Measurements from ENCODE around the gene AQP9.

DNA sequence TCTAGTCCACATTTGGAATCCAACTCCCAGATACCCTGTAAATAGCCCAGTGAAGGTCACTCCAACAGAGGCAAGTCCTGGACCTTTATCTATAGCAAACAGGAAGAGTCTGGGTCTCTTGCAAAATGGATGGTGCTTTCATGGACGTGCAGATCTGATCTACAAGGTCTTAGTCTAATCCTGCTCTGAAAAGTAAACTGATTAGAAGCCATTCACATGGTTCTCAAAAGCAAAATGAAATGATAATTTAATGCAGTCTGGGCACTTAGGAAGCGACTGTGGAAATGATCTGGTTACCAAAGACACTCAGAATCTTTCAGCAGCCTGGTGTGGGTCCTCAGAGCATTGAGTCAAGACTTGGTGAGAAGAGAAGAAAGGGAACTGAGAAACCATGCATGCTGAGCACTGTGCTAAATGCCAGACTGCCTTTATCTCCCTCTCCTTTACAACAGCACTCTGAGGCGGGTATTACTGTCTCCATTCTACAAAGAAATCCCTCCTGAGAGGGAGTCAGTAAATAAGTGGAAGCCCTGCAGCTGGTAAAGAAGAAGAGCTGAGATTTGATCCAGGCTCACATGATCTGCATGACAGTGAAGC is 29.0 kb downstream of the AQP9 start:
- TF ChIP-seq, protein P1, sequence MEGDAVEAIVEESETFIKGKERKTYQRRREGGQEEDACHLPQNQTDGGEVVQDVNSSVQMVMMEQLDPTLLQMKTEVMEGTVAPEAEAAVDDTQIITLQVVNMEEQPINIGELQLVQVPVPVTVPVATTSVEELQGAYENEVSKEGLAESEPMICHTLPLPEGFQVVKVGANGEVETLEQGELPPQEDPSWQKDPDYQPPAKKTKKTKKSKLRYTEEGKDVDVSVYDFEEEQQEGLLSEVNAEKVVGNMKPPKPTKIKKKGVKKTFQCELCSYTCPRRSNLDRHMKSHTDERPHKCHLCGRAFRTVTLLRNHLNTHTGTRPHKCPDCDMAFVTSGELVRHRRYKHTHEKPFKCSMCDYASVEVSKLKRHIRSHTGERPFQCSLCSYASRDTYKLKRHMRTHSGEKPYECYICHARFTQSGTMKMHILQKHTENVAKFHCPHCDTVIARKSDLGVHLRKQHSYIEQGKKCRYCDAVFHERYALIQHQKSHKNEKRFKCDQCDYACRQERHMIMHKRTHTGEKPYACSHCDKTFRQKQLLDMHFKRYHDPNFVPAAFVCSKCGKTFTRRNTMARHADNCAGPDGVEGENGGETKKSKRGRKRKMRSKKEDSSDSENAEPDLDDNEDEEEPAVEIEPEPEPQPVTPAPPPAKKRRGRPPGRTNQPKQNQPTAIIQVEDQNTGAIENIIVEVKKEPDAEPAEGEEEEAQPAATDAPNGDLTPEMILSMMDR (IDR thresholded peaks at IDR 0.05), result no peak
- TF ChIP-seq MYC (IDR thresholded peaks at IDR 0.05; ENCODE audit: borderline replicate concordance, low read length), result no peak
- TF ChIP-seq, protein P2, sequence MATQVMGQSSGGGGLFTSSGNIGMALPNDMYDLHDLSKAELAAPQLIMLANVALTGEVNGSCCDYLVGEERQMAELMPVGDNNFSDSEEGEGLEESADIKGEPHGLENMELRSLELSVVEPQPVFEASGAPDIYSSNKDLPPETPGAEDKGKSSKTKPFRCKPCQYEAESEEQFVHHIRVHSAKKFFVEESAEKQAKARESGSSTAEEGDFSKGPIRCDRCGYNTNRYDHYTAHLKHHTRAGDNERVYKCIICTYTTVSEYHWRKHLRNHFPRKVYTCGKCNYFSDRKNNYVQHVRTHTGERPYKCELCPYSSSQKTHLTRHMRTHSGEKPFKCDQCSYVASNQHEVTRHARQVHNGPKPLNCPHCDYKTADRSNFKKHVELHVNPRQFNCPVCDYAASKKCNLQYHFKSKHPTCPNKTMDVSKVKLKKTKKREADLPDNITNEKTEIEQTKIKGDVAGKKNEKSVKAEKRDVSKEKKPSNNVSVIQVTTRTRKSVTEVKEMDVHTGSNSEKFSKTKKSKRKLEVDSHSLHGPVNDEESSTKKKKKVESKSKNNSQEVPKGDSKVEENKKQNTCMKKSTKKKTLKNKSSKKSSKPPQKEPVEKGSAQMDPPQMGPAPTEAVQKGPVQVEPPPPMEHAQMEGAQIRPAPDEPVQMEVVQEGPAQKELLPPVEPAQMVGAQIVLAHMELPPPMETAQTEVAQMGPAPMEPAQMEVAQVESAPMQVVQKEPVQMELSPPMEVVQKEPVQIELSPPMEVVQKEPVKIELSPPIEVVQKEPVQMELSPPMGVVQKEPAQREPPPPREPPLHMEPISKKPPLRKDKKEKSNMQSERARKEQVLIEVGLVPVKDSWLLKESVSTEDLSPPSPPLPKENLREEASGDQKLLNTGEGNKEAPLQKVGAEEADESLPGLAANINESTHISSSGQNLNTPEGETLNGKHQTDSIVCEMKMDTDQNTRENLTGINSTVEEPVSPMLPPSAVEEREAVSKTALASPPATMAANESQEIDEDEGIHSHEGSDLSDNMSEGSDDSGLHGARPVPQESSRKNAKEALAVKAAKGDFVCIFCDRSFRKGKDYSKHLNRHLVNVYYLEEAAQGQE (IDR thresholded peaks at IDR 0.05), result no peak
- TF ChIP-seq HDAC2 (IDR thresholded peaks at IDR 0.05), result no peak
- no peak for TF ChIP-seq CBX8 (IDR thresholded peaks at IDR 0.05)
- no peak for TF ChIP-seq KDM1A (IDR thresholded peaks at IDR 0.05; ENCODE audit: low read depth)
- no peak for TF ChIP-seq CHD4 (IDR thresholded peaks at IDR 0.05; ENCODE audit: borderline replicate concordance)
- no peak for TF ChIP-seq ESRRA (IDR thresholded peaks at IDR 0.05; ENCODE audit: borderline replicate concordance, low read length)
